Islet precursor cell (in vitro differentiated cells): ENCODE measurements around the gene SYT8.
A peak's percentile ranks its signal among the peaks of the same experiment; 100 is the strongest.
"Not testable (repeated sequence)": the region's sequence is repeated elsewhere in the genome, so short reads cannot be mapped to it uniquely, and the experiment has no call there.

ENCODE experiments used
- DNase-seq: peaks from one replicate; pipeline ENCODE4 v3.0.0-alpha.2; 2018

Gene SYT8

GRCh38 chr11:1875851-1876301 lies 41.1 kb downstream of the SYT8 start:
- not testable (repeated sequence) for DNase-seq

GRCh38 chr11:1876361-1877063 lies 41.7 kb downstream of the SYT8 start:
- DNase-seq: peak; percentile 82

GRCh38 chr11:1877211-1878136 lies 42.7 kb downstream of the SYT8 start:
- no peak for DNase-seq

- no peak for DNase-seq
Observed at GRCh38 chr11:1878137-1879031, 43.6 kb downstream of the SYT8 start.

- no peak for DNase-seq
Observed at GRCh38 chr11:1879342-1879940, 44.7 kb downstream of the SYT8 start.

- DNase-seq: no peak
Observed at GRCh38 chr11:1879941-1880720, 45.3 kb downstream of the SYT8 start.

- DNase-seq: no peak
Observed at GRCh38 chr11:1880746-1881441, 46.1 kb downstream of the SYT8 start.

GRCh38 chr11:1881442-1882264 lies 46.9 kb downstream of the SYT8 start:
- no peak for DNase-seq

- peak; percentile 90 for DNase-seq
Observed at GRCh38 chr11:1882265-1883238, 47.8 kb downstream of the SYT8 start.

- DNase-seq: peak; percentile 41
Observed at GRCh38 chr11:1883346-1884302, 48.8 kb downstream of the SYT8 start.

GRCh38 chr11:1884303-1884700 lies 49.5 kb downstream of the SYT8 start:
- DNase-seq: no peak

GRCh38 chr11:1886551-1886950 lies 51.8 kb downstream of the SYT8 start:
- DNase-seq: not testable (repeated sequence)
